ENCODE data around the gene AJUBA. TPM values are rescaled to one million over a fixed set of nuclear protein-coding genes. Genes with fewer than 3 reads are reported as not detected.

The AJUBA gene
- total and polyA plus RNA-seq, 2 of the 8 experiments (the other 6 are each of a cell fraction or from before 2014, with no cell fraction given): 33.1 to 46.0 TPM

DNA sequence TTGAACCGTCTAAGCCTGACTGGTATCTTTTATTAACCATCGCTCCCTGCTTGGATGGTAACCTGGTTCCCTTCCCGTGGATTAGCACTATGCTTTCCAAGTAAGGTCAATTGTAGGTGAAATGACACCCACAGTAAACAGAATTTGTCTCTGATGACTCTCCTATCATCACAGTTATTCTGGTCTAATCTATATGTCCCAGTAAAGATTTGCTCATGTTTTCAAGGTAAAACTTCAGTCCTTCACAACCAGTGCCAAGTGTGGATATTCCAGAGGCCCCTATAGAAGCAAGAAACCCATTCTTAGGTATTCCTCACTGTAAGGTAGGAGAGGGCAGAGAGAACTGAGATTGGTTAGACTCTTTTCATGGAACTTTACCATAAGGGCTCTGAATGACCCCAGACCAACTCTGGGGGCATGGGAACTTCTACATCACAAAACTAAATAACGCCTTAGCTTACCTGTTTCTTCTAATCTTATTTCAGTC is 15.5 kb downstream of the AJUBA start:
- WGBS, 2 experiments (ENCODE audit: extremely low coverage in 1 of 2, insufficient coverage in 1 of 2, insufficient read length in 1 of 2, insufficient replicate concordance in 2 of 2, low coverage in 1 of 2, low lambda C conversion rate in 2 of 2, missing lambda C conversion rate in 1 of 2): 91% methylated on average over 4 of the region's 4 CpGs; no CpG with 5 or more reads in 1 of the 2 experiments
- Histone ChIP-seq H3K56ac (replicated peaks; ENCODE audit: insufficient read length, low read depth, low read length) (no peak overlapping the region), H2BK20ac (ENCODE audit: low read length) (no peak overlapping the region), H3K4me1 (replicated peaks in 1 of 4; ENCODE audit: control insufficient read depth in 3 of 4, insufficient read depth in 4 of 4, low read length in 3 of 4) (no peaks in the 10 kb centered on the region), H2AFZ (ENCODE audit: low read length) (no peak overlapping the region), H3K27ac (ENCODE audit: low read depth, low read length) (no peak overlapping the region), H3K18ac (ENCODE audit: extremely low read depth, low read length) (no peak overlapping the region), H3K14ac (ENCODE audit: insufficient read length) (no peak overlapping the region), H4K5ac (ENCODE audit: insufficient read length, low read depth, low read length) (no peak overlapping the region), H3K79me2 (ENCODE audit: control insufficient read depth in 1 of 2, insufficient read depth in 2 of 2, low read length in 2 of 2) (no peaks in the 10 kb centered on the region), H3K27me3 (replicated peaks in 1 of 4; ENCODE audit: control insufficient read depth in 3 of 4, extremely low read depth in 1 of 4, insufficient read depth in 3 of 4, low read length in 3 of 4) (no peaks in the 10 kb centered on the region), H3K9me3 (ENCODE audit: insufficient read depth in 2 of 2, low read depth in 1 of 2, low read length in 1 of 2) (no peaks in the 10 kb centered on the region), H2AK5ac (ENCODE audit: low read depth, low read length) (no peak overlapping the region), H2BK120ac (replicated peaks; ENCODE audit: low read depth, low read length) (no peak overlapping the region), H3K79me1 (ENCODE audit: low read depth, low read length) (no peaks in the 10 kb centered on the region), H2BK5ac (ENCODE audit: low read depth, low read length) (no peak overlapping the region), H3K4me2 (ENCODE audit: insufficient read depth in 1 of 2, low read depth in 2 of 2, low read length in 2 of 2) (no peak overlapping the region), H3K9ac (replicated peaks in 1 of 4; ENCODE audit: extremely low read depth in 1 of 4, low read depth in 3 of 4, low read length in 3 of 4) (no peak overlapping the region), H3K36me3 (ENCODE audit: control insufficient read depth in 2 of 4, insufficient read depth in 4 of 4, low read length in 3 of 4) (peaks cover 0 to 14% (median 5%) of the 10 kb centered on the region in 4 experiments; a peak in 3 of 8 replicates), H2BK12ac (ENCODE audit: low read depth, low read length) (no peak overlapping the region), H4K91ac (replicated peaks; ENCODE audit: insufficient read length, low read length) (no peak overlapping the region), H3K23ac (ENCODE audit: insufficient read length) (no peak overlapping the region), H3K4ac (replicated peaks; ENCODE audit: insufficient read length, low read depth, low read length) (no peak overlapping the region), H3K23me2 (ENCODE audit: low read depth, low read length) (no peaks in the 10 kb centered on the region), H3K4me3 (ENCODE audit: extremely low read depth in 1 of 4, insufficient read depth in 2 of 4, low read depth in 3 of 4, low read length in 4 of 4) (no peak overlapping the region), H4K20me1 (replicated peaks in 1 of 2; ENCODE audit: control insufficient read depth in 1 of 2, insufficient read depth in 2 of 2, low read length in 2 of 2) (no peaks in the 10 kb centered on the region), H2BK15ac (ENCODE audit: low read length) (no peak overlapping the region), H4K8ac (ENCODE audit: extremely low read depth, insufficient read depth, low read length) (no peak overlapping the region)
- no peak for DNase-seq (ENCODE audit: low read depth in 1 of 2, low spot score in 2 of 2)
- CTCF ChIA-PET (ENCODE audit: partially characterized antibody): interaction anchor here (0.6 to 2.5 kb wide), 7 partner anchors 11 to 396 kb away, joined by 3 to 13 read pairs (median 3); no protein-coding TSS in a partner anchor
- POLR2A ChIA-PET (ENCODE audit: partially characterized antibody): interaction anchor here (1.4 to 9.7 kb wide), 7 partner anchors 8 to 94 kb away, joined by 3 to 118 read pairs (median 13); partner anchors contain the start of genes AJUBA, HAUS4 and PRMT5
- no peak for FAIRE-seq
- TF ChIP-seq CTCF (IDR thresholded peaks at IDR 0.05; ENCODE audit: control extremely low read depth in 1 of 3, insufficient read depth in 1 of 3, low read depth in 1 of 3, low read length in 3 of 3) (no peak), MAX (IDR thresholded peaks at IDR 0.05) (no peak), SIX5 (IDR thresholded peaks at IDR 0.05; ENCODE audit: low read depth, low read length) (no peak), NRF1 (IDR thresholded peaks at IDR 0.05; ENCODE audit: low read depth, low read length) (no peak), HDAC2 (IDR thresholded peaks at IDR 0.05; ENCODE audit: borderline replicate concordance in 1 of 2, low read depth in 2 of 2, low read length in 2 of 2) (no peak), RAD21 (IDR thresholded peaks at IDR 0.05 in 1 of 2, conservative IDR thresholded peaks at IDR 0.05 in 1 of 2; ENCODE audit: low read depth in 2 of 2, low read length in 2 of 2) (no peak), POU5F1 (IDR thresholded peaks at IDR 0.05; ENCODE audit: low read depth, low read length) (no peak), TAF1 (IDR thresholded peaks at IDR 0.05; ENCODE audit: low read depth, low read length) (no peak), RFX5 (IDR thresholded peaks at IDR 0.05; ENCODE audit: borderline replicate concordance, low read depth, low read length) (no peak), EZH2 (IDR thresholded peaks at IDR 0.05; ENCODE audit: low read depth, low read length, severe bottlenecking) (no peak)
